Measurements from ENCODE around the gene COCH.
"Not testable (repeated sequence)": the region's sequence is repeated elsewhere in the genome, so short reads cannot be mapped to it uniquely, and the experiment has no call there.

COCH gene

GRCh38 chr14:30928462-30928861 lies 54.1 kb downstream of the COCH start:
- TF ChIP-seq CTCF (IDR thresholded peaks at IDR 0.05; ENCODE audit: low read depth, low read length): no peak
- no peak for DNase-seq (ENCODE audit: extremely low read depth, low read depth)

- not testable (repeated sequence) for DNase-seq (ENCODE audit: extremely low read depth, low read depth)
Observed at GRCh38 chr14:30933937-30934336, 59.6 kb downstream of the COCH start.

GRCh38 chr14:30935445-30935844 lies 61.1 kb downstream of the COCH start:
- DNase-seq (ENCODE audit: extremely low read depth, low read depth): no peak
- no peak for TF ChIP-seq CTCF (IDR thresholded peaks at IDR 0.05; ENCODE audit: low read depth, low read length)

GRCh38 chr14:30938617-30939016 lies 64.3 kb downstream of the COCH start:
- no peak for TF ChIP-seq CTCF (IDR thresholded peaks at IDR 0.05; ENCODE audit: low read depth, low read length)
- no peak for DNase-seq (ENCODE audit: extremely low read depth, low read depth)

All from AG09319 (cell line).